SK-N-SH treated with all-trans-retinoic acid at 6 μM for 48 hours (cell line): ENCODE results near the gene TIMM50.

Source experiments
- ARNTL ChIP-seq: fragments of 450-650 bp; formaldehyde crosslinking; IDR thresholded peaks from 2 replicates; pipeline ENCODE4 v1.5.0; 2020; ENCODE audit warnings: low read depth, mild to moderate bottlenecking, moderate library complexity, borderline replicate concordance
- ESRRG ChIP-seq: fragments of 250-450 bp; sonication (Bioruptor Pico); IDR thresholded peaks from 2 replicates; pipeline ENCODE4 v1.6.1; 2021; ENCODE audit warnings: mild to moderate bottlenecking
- POU6F1 ChIP-seq: fragments of 250-450 bp; sonication (Bioruptor Pico); IDR thresholded peaks from 2 replicates; pipeline ENCODE4 v1.8.0; 2021; ENCODE audit warnings: low read depth, mild to moderate bottlenecking, moderate library complexity, borderline replicate concordance
- PPARA ChIP-seq: fragments of 250-450 bp; sonication (Bioruptor Pico); IDR thresholded peaks from 2 replicates; pipeline ENCODE4 v1.5.0; 2020; ENCODE audit warnings: mild to moderate bottlenecking, borderline replicate concordance
- RARB ChIP-seq: fragments of 250-450 bp; sonication (Bioruptor Pico); IDR thresholded peaks from 2 replicates; pipeline ENCODE4 v1.8.0; 2021; ENCODE audit warnings: mild to moderate bottlenecking, moderate library complexity
- SNAI2 ChIP-seq: fragments of 250-450 bp; sonication (Bioruptor Pico); IDR thresholded peaks from 2 replicates; pipeline ENCODE4 v1.5.0; 2020; ENCODE audit warnings: mild to moderate bottlenecking, moderate library complexity
- ZNF8 ChIP-seq: fragments of 450-650 bp; formaldehyde crosslinking; IDR thresholded peaks from 2 replicates; pipeline ENCODE4 v1.5.0; 2020; ENCODE audit warnings: mild to moderate bottlenecking, moderate library complexity
- TF ChIP-seq, protein P1 (sequence below): fragments of 250-450 bp; sonication (Bioruptor Pico); IDR thresholded peaks from 2 replicates; pipeline ENCODE4 v1.8.0; 2020; ENCODE audit warnings: mild to moderate bottlenecking, moderate library complexity, borderline replicate concordance

DNA sequence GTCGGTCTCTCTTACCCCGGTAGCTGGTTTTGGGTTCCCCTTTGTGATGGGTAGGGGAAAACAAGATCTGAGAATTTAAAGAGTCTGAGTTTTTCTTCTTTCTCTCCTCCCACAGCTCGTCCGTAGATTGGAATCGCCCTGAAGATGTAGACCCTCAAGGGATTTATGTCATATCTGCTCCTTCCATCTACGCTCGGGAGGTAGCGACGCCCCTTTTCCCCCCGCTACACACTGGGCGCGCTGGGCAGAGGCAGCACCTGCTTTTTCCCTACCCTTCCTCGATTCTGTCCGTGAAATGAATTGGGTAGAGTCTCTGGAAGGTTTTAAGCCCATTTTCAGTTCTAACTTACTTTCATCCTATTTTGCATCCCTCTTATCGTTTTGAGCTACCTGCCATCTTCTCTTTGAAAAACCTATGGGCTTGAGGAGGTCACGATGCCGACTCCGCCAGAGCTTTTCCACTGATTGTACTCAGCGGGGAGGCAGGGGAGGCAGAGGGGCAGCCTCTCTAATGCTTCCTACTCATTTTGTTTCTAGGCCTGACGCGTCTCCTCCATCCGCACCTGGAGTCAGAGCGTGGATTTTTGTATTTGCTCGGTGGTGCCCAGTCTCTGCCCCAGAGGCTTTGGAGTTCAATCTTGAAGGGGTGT lies 27.2 kb downstream of the TIMM50 start:
- TF ChIP-seq ESRRG (no peak), ARNTL (no peak), RARB (no peak), SNAI2 (CRISPR knock-in tag) (no peak), PPARA (no peak), ZNF8 (no peak), POU6F1 (CRISPR knock-in tag) (no peak)
- TF ChIP-seq, protein P1, sequence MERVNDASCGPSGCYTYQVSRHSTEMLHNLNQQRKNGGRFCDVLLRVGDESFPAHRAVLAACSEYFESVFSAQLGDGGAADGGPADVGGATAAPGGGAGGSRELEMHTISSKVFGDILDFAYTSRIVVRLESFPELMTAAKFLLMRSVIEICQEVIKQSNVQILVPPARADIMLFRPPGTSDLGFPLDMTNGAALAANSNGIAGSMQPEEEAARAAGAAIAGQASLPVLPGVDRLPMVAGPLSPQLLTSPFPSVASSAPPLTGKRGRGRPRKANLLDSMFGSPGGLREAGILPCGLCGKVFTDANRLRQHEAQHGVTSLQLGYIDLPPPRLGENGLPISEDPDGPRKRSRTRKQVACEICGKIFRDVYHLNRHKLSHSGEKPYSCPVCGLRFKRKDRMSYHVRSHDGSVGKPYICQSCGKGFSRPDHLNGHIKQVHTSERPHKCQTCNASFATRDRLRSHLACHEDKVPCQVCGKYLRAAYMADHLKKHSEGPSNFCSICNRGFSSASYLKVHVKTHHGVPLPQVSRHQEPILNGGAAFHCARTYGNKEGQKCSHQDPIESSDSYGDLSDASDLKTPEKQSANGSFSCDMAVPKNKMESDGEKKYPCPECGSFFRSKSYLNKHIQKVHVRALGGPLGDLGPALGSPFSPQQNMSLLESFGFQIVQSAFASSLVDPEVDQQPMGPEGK (CRISPR knock-in tag), result no peak
